Erythroblast (primary cell): ENCODE results near the gene ADD3.

ENCODE experiments used
- GATA1 ChIP-seq: IDR thresholded peaks from 2 replicates; pipeline ENCODE4 v1.6.1; 2011; ENCODE audit warnings: low read depth, mild to moderate bottlenecking, control low read depth, low read length, moderate library complexity
- POLR2A ChIP-seq: IDR thresholded peaks from 2 replicates; pipeline ENCODE4 v1.6.1; 2011; ENCODE audit warnings: mild to moderate bottlenecking, low read length

GRCh38 chr10:109967739-109968088 lies 40.1 kb upstream of the ADD3 start:
- no peak for TF ChIP-seq POLR2A
- TF ChIP-seq GATA1, result no peak
